Heart right ventricle (tissue), 16 donors: Measurements from ENCODE around the gene CARMIL3. TPM values are rescaled to one million over a fixed set of nuclear protein-coding genes. Genes with fewer than 3 reads are reported as not detected.

ENCODE experiments used
- ATAC-seq, 8 donors: fragments of 200-7000 bp; cut with Tn5 transposase; one replicate each; pipeline ENCODE4 v1.9.1; 2020; ENCODE audit warnings: mild to moderate bottlenecking in 8 of 8, moderate library complexity in 8 of 8, moderate number of reproducible peaks in 1 of 8
- DNase-seq, 2 donors: peaks; one replicate each; pipeline ENCODE4 v3.0.0-alpha.2; 2020
- H3K27ac ChIP-seq, 10 donors: fragments of 200-600 bp; sonication (generic) in 2 of 10; one replicate each; pipeline versions ENCODE4 v1.5.0 to v1.8.0; 2020 to 2022; ENCODE audit warnings: mild to moderate bottlenecking in 3 of 10
- H3K27me3 ChIP-seq, 7 donors: fragments of 200-600 bp; one replicate each; pipeline ENCODE4 v1.8.0; 2021 to 2022; ENCODE audit warnings: mild to moderate bottlenecking in 2 of 7
- H3K36me3 ChIP-seq, 9 donors: fragments of 200-600 bp; sonication (generic) in 1 of 9; one replicate each; pipeline versions ENCODE4 v1.5.0 to v1.8.0; 2020 to 2022; ENCODE audit warnings: mild to moderate bottlenecking in 2 of 9
- H3K4me1 ChIP-seq, 9 donors: fragments of 200-600 bp; sonication (generic) in 1 of 9; one replicate each; pipeline versions ENCODE4 v1.5.0 to v1.8.0; 2020 to 2022; ENCODE audit warnings: mild to moderate bottlenecking in 4 of 9
- H3K4me3 ChIP-seq, 10 donors: fragments of 200-600 bp; sonication (generic) in 2 of 10; one replicate each; pipeline versions ENCODE4 v1.5.0 to v1.8.0; 2020 to 2022; ENCODE audit warnings: mild to moderate bottlenecking in 7 of 10, moderate library complexity in 2 of 10
- H3K9me3 ChIP-seq, 11 donors: fragments of 200-600 bp in 10 of 11; sonication (generic) in 2 of 11; one replicate each; pipeline versions ENCODE4 v1.5.0 to v1.8.0; 2013 to 2022; ENCODE audit warnings: mild to moderate bottlenecking in 2 of 11, control low read depth in 1 of 11, moderate library complexity in 1 of 11
- WGBS, 2 donors: extraction: QIAGEN DNeasy Blood & Tissue Kit; methylation state at CpG; one replicate each; pipeline ENCODE4 v1.1.7; 2013; ENCODE audit warnings: inconsistent platforms in 1 of 2; 5-methylcytosine and 5-hydroxymethylcytosine counted together
- intact Hi-C, 10 donors: fragments of 100-400 bp; cut with DNase I; formaldehyde crosslinking; loops; one replicate each; pipeline versions ENCODE4 v1.11.1 to v1.14.2; 2022
- polyA plus RNA-seq, 2 donors: library from polyadenylated mRNA; stranded (reverse); fragments of 200-250 nt; gene quantifications; one replicate each; pipeline ENCODE4 v1.2.3, GENCODE V29; 2013
- total RNA-seq, 10 donors: library from RNA; stranded (reverse); fragmentation: NEBNext Ultra II Directional in 3 of 10; extraction: Animal tissue kit (Norgen Biotek cat#: 25700) in 3 of 10; gene quantifications; one replicate each; pipeline versions ENCODE4 v1.2.1 to v1.2.4, GENCODE V29; 2021 to 2023
- TF ChIP-seq, protein P1 (sequence below), 9 donors: fragments of 200-600 bp; sonication (generic) in 2 of 9; IDR thresholded peaks; one replicate each; pipeline versions ENCODE4 v1.5.0 to v1.8.0; 2021 to 2022; ENCODE audit warnings: antibody characterized with exemption in 9 of 9, mild to moderate bottlenecking in 5 of 9, moderate library complexity in 1 of 9
- donor health status: Arrhythmogenic right ventricular cardiomyopathy.
- donor health status: ischemic (EF 13 %, LVEDD 7.1; RV severe dilation, severe dysfunction).
- donor health status: healthy with polysubstance abuse.
- donor health status: DM: no; HTN: yes; CAD: no.
- donor health status: DM: no; HTN: no; CAD: no.
- donor health status: ischemic (EF 25% LVEDD 6.9; RV normal size, moderate dysfunction).
- donor health status: ischemic (EF 25% LVEDD 5.7; RV mildly dilated, moderate dysfunction).
- donor health status: healthy.
- donor health status: DM: yes; HTN: yes; CAD: no.
- donor health status: Ischemic cardiomyopathy.
- donor health status: ischemic (EF 35%, LVEDD 5.7; RV mildly dilated, moderate dysfunction).
- donor health status: nonischemic (EF 11% LVEDD 7.7; RV severe dilation, severe dysfunction).
- donor health status: DM: yes; HTN: yes; CAD: no.
- donor health status: PGD.
- donor health status: ischemic (EF 29% LVEDD 5.4; RV normal size, mild dysfunction).
- donor health status: nonischemic (EF 23%, LVEDD 6.1; RV moderate dilation, normal function).

CARMIL3 gene
- total and polyA plus RNA-seq, 12 donors, result 0.06 to 0.44 (median 0.12) TPM; not detected in 3

DNA sequence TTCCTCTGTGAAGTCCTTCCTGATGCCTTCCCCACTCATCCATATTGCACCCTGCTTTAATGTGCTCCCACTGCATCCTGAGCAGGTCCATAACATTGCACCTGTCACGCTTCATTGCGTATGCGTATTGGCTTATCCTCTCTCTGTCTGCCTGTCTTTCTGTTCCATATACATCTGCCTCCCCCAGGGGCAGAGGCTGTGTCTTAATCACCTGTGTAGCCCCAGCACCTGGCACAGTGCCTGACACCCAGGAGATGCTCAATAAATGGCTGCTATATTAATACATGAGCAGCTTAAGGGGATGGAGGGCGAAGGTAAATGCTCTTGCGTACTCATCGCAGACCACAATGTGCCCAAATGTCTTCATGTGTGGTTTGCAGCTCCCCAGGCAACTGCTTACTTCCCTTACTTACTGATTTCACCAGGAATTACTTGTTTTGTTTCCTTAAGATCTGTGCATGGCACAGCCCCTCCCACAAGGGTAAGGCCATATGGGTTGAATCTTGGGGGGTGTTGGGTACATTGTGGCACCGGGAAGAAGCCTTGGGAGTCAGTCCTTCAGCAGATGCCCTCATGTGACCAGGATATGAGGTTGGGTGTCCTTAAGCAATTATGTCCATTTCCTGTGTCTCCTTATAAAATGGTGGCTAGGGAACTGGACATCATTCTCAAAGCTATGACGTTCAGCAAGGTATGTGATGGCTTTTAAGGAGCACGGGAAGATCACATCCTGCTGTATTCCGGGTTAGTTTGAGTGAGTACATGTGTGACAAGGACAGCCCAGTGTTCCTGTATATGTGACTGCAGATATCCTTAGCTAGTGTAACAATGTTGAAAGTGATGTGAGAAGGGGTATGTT, 18.7 kb downstream of the CARMIL3 start:
- H3K27me3 ChIP-seq, result peaks cover 0 to 35% (median 8%) of the 10 kb centered on the region in 7 donors
- TF ChIP-seq, protein P1, sequence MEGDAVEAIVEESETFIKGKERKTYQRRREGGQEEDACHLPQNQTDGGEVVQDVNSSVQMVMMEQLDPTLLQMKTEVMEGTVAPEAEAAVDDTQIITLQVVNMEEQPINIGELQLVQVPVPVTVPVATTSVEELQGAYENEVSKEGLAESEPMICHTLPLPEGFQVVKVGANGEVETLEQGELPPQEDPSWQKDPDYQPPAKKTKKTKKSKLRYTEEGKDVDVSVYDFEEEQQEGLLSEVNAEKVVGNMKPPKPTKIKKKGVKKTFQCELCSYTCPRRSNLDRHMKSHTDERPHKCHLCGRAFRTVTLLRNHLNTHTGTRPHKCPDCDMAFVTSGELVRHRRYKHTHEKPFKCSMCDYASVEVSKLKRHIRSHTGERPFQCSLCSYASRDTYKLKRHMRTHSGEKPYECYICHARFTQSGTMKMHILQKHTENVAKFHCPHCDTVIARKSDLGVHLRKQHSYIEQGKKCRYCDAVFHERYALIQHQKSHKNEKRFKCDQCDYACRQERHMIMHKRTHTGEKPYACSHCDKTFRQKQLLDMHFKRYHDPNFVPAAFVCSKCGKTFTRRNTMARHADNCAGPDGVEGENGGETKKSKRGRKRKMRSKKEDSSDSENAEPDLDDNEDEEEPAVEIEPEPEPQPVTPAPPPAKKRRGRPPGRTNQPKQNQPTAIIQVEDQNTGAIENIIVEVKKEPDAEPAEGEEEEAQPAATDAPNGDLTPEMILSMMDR (IDR thresholded peaks at IDR 0.05), result no peak
- WGBS, 2 donors, result 79 to 85% methylated on average over 10 of the region's 10 CpGs
- H3K36me3 ChIP-seq, result no peaks in the 10 kb centered on the region
- H3K9me3 ChIP-seq, result no peaks in the 10 kb centered on the region
- H3K4me1 ChIP-seq, result peaks cover 0 to 5% (median 0%) of the 10 kb centered on the region in 9 donors
- ATAC-seq, result no peak
- no peak for DNase-seq
- intact Hi-C loops, result no loop called here
- no peak overlapping the region for H3K27ac ChIP-seq
- no peak overlapping the region for H3K4me3 ChIP-seq

DNA sequence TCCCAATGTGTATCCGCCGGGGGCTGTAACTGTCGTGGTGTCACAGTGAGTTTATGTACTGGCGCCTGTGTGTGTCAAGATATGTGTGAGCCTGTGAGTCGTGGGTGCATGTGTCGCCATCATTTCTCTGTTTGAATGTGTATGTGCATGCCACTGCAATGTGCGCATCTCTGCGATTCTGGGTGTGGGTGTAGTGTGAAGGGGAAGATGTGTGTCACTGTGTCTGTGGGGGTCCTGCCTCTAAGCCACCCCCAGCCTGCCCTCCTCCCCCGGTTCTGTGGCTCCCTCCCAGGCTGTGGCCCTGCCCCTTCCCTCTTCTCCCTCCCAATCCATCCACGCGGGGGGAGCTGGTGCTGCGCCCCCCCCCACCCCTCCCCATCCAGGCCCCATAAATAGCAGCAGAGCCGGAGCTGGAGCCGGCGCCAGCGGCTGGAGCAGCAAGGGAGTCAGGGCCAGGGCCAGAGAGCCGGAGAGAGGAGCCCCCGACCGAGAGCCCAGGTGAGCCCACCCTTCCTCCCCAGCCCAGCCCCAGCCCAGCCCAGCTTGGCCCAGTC, 19.4 kb downstream of the CARMIL3 start, which contains the start of gene CPNE6:
Gene CPNE6, plus strand, starts transcription at position 419 of the 554 bp plus-strand sequence. CDS start 1,375 bp downstream, outside the sequence.
- ATAC-seq (peak in 1 of 8 donors; percentile 29), DNase-seq (no peak)
- WGBS, 2 donors, result 46 to 55% methylated on average over 13 to 19 of the region's 19 CpGs
- intact Hi-C loops, result no loop called here
- Histone ChIP-seq H3K4me1 (peaks cover 0 to 5% (median 0%) of the 10 kb centered on the region in 9 donors), H3K4me3 (no peak within 1 kb of the TSS), H3K27ac (no peak within 1 kb of the TSS), H3K36me3 (no peaks in the 10 kb centered on the region), H3K9me3 (no peaks in the 10 kb centered on the region), H3K27me3 (peaks cover 0 to 40% (median 8%) of the 10 kb centered on the region in 7 donors)
- TF ChIP-seq, protein P1 (IDR thresholded peaks at IDR 0.05), result no peak

DNA sequence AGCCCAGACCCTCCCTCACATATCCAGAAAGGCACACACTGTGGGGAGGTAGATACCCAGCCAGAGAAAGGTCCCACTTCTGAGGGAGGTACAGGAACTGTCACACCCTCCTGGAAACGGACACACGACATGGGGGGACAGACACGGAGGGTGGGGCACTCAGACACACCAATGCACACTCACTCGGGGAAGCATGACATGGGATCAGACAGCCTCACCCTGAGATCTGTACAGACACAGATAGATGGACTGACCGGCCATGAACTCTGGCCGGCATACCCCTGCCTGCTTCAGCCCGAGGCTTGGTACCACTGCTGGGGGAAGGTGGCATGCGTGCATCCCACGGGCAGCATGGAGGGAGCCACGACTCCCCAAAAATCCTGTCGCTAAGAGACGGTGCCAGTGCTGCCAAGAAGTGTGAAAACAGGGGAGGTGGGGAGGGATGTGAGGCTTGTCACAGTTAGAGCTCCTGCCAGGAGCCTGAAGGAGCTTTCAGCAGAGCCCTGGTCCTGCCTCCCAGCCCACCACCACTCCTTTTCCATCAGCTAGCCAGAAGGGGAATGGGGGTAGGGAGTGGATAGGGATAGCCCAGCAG, 20.1 kb downstream of the CARMIL3 start:
- WGBS, 2 donors, result 67 to 70% methylated on average over 12 of the region's 12 CpGs
- Histone ChIP-seq H3K9me3 (no peaks in the 10 kb centered on the region), H3K27me3 (peaks cover 0 to 40% (median 8%) of the 10 kb centered on the region in 7 donors), H3K4me1 (peaks cover 0 to 5% (median 0%) of the 10 kb centered on the region in 9 donors), H3K27ac (no peak overlapping the region), H3K36me3 (no peaks in the 10 kb centered on the region), H3K4me3 (no peak overlapping the region)
- TF ChIP-seq, protein P1 (IDR thresholded peaks at IDR 0.05), result no peak
- intact Hi-C loops, result no loop called here
- ATAC-seq (no peak), DNase-seq (no peak)

- intact Hi-C loops, result no loop called here
- WGBS, 2 donors, result 74 to 75% methylated on average over 7 of the region's 7 CpGs
- H3K27ac ChIP-seq, result no peak overlapping the region
- H3K4me3 ChIP-seq, result no peak overlapping the region
- no peak for ATAC-seq
- H3K9me3 ChIP-seq, result no peaks in the 10 kb centered on the region
- TF ChIP-seq, protein P1 (IDR thresholded peaks at IDR 0.05), result no peak
- H3K27me3 ChIP-seq, result peaks cover 0 to 40% (median 8%) of the 10 kb centered on the region in 7 donors
- no peak for DNase-seq
- H3K4me1 ChIP-seq, result peaks cover 0 to 5% (median 0%) of the 10 kb centered on the region in 9 donors
- H3K36me3 ChIP-seq, result no peaks in the 10 kb centered on the region
Observed at GRCh38 chr14:24072436-24072835, 20.6 kb downstream of the CARMIL3 start.
